Stimulated activated CD8-positive, alpha-beta memory T cell treated with anti-CD3 and anti-CD28 coated beads, Interleukin-4, amount 100 ng/mL, for 48 hours (primary cell): ENCODE results near the gene CCT6A.
A peak's percentile ranks its signal among the peaks of the same experiment; 100 is the strongest.
"Not testable (repeated sequence)": the region's sequence is repeated elsewhere in the genome, so short reads cannot be mapped to it uniquely, and the experiment has no call there.

ENCODE experiments used
- DNase-seq: peaks from one replicate; pipeline ENCODE4 v3.0.0-alpha.2; 2020

The CCT6A gene

GRCh38 chr7:56104138-56104537 is 52.6 kb downstream of the CCT6A start:
- DNase-seq = not testable (repeated sequence)

- peak; percentile 37 for DNase-seq
Measured at GRCh38 chr7:56105508-56105907, 53.9 kb downstream of the CCT6A start.

- DNase-seq = peak; percentile 91
Measured at GRCh38 chr7:56106108-56107073, 54.8 kb downstream of the CCT6A start, which contains the start of gene CHCHD2. CHCHD2 (minus strand) TSS chr7:56106476; CDS start chr7:56106413, 63 bp downstream.

GRCh38 chr7:56107954-56108258 is 56.3 kb downstream of the CCT6A start:
- DNase-seq = no peak

GRCh38 chr7:56110611-56111010 is 59.0 kb downstream of the CCT6A start:
- DNase-seq = no peak

- DNase-seq = not testable (repeated sequence)
Measured at GRCh38 chr7:56112244-56112643, 60.7 kb downstream of the CCT6A start.
